Keratinocyte (primary cell): ENCODE measurements around the gene SIPA1L3. TPM values are rescaled to one million over a fixed set of nuclear protein-coding genes. Genes with fewer than 3 reads are reported as not detected.

Source experiments
- DNase-seq: peaks from one replicate; pipeline ENCODE4 v3.0.0-alpha.2; 2011; ENCODE audit warnings: low read depth, missing footprints, low spot score
- FAIRE-seq: peaks from 2 replicates; lab custom pipeline; 2011; peaks lifted over from hg19 to GRCh38; lab: Jason Lieb, UNC
- H2AFZ ChIP-seq: 2 replicates; pipeline ENCODE4 v1.6.0; 2012; ENCODE audit warnings: low read length, control low read depth, inconsistent platforms; ENCODE audit not compliant: control insufficient read depth
- H3K27ac ChIP-seq: 2 replicates; pipeline ENCODE4 v1.5.1; 2011; ENCODE audit warnings: low read length; ENCODE audit not compliant: control insufficient read depth, insufficient read depth
- H3K27me3 ChIP-seq: 3 replicates; pipeline ENCODE4 v1.6.0; 2011; ENCODE audit warnings: low read length; ENCODE audit not compliant: control insufficient read depth, insufficient read depth; ENCODE audit errors: extremely low read depth
- H3K36me3 ChIP-seq, 2 experiments: 2 replicates in 1 of 2; 3 replicates in 1 of 2; pipeline ENCODE4 v1.5.1; 2011; ENCODE audit warnings: low read length in 2 of 2, mild to moderate bottlenecking in 1 of 2; ENCODE audit not compliant: control insufficient read depth in 2 of 2, insufficient read depth in 2 of 2; ENCODE audit errors: extremely low read depth in 1 of 2
- H3K4me1 ChIP-seq: 3 replicates; pipeline ENCODE4 v1.5.1; 2011; ENCODE audit warnings: low read length; ENCODE audit not compliant: control insufficient read depth, insufficient read depth; ENCODE audit errors: extremely low read depth
- H3K4me2 ChIP-seq: 3 replicates; pipeline ENCODE4 v1.6.0; 2011; ENCODE audit warnings: low read depth, low read length; ENCODE audit not compliant: control insufficient read depth, insufficient read depth; ENCODE audit errors: extremely low read depth
- H3K4me3 ChIP-seq, 3 experiments: fragments of 200-600 bp in 1 of 3; sonication (generic) in 1 of 3; 2 replicates in 2 of 3; 3 replicates in 1 of 3; pipeline ENCODE4 v1.5.1; 2011 to 2016; ENCODE audit warnings: low read length in 3 of 3, mild to moderate bottlenecking in 3 of 3, control low read depth in 2 of 3, inconsistent platforms in 1 of 3, low read depth in 1 of 3, mixed read lengths in 1 of 3, mixed run types in 1 of 3, moderate library complexity in 1 of 3; ENCODE audit not compliant: control insufficient read depth in 2 of 3, insufficient read depth in 2 of 3; ENCODE audit errors: extremely low read depth in 1 of 3
- H3K79me2 ChIP-seq: 2 replicates; pipeline ENCODE4 v1.6.0; 2012; ENCODE audit warnings: low read length; ENCODE audit not compliant: control insufficient read depth, insufficient read depth
- H3K9ac ChIP-seq: 3 replicates; pipeline ENCODE4 v1.6.0; 2011; ENCODE audit warnings: low read length; ENCODE audit not compliant: control insufficient read depth, insufficient read depth; ENCODE audit errors: extremely low read depth
- H3K9me1 ChIP-seq: 3 replicates; pipeline ENCODE4 v1.6.0; 2011; ENCODE audit warnings: low read length; ENCODE audit not compliant: control insufficient read depth, insufficient read depth; ENCODE audit errors: extremely low read depth
- H3K9me3 ChIP-seq: 2 replicates; pipeline ENCODE4 v1.5.1; 2012; ENCODE audit warnings: low read depth, low read length; ENCODE audit not compliant: control insufficient read depth
- H4K20me1 ChIP-seq: 3 replicates; pipeline ENCODE4 v1.6.0; 2011; ENCODE audit warnings: low read length; ENCODE audit not compliant: control insufficient read depth, insufficient read depth; ENCODE audit errors: extremely low read depth
- EZH2 ChIP-seq: IDR thresholded peaks from one replicate; pipeline ENCODE4 v1.6.1; 2012; ENCODE audit warnings: inconsistent platforms, mild to moderate bottlenecking, low read length, moderate library complexity
- dilution Hi-C: fragments of 300-500 bp; cut with MboI; formaldehyde crosslinking; loops from one replicate; pipeline ENCODE4 v1.7.0; 2020; ENCODE audit warnings: low sequenced_read_pairs; ENCODE audit not compliant: extremely low pct_ligation_motif_present
- polyA plus RNA-seq, 5 experiments: library from polyadenylated mRNA; depleted of rRNA in 3 of 5; stranded (reverse) in 3 of 5; stranded (forward) in 1 of 5; unstranded in 1 of 5; fragments of >200 nt; gene quantifications; 1 replicate in 1 of 5; 2 replicates in 3 of 5; 3 replicates in 1 of 5; pipeline versions ENCODE4 v1.2.1 to v1.2.3, GENCODE V29; 2011 to 2012; ENCODE audit warnings: missing spikeins in 2 of 5, low read depth in 1 of 5, low replicate concordance in 1 of 5
- TF ChIP-seq, protein P1 (sequence below), 3 experiments: IDR thresholded peaks in 1 of 3; conservative IDR thresholded peaks in 1 of 3; optimal IDR thresholded peaks in 1 of 3; 2 replicates in 2 of 3; 3 replicates in 1 of 3; pipeline versions ENCODE3 to v1.5.1; 2011; ENCODE audit warnings: low read length in 3 of 3, mild to moderate bottlenecking in 3 of 3, moderate library complexity in 2 of 3, control low read depth in 1 of 3, inconsistent platforms in 1 of 3; ENCODE audit not compliant: insufficient read depth in 2 of 3; ENCODE audit errors: extremely low read depth in 1 of 3

SIPA1L3 gene
- polyA plus RNA-seq, 1 donor (not counting 4 experiments of a cell fraction or from before 2014, with no cell fraction given): 8.0 TPM

DNA sequence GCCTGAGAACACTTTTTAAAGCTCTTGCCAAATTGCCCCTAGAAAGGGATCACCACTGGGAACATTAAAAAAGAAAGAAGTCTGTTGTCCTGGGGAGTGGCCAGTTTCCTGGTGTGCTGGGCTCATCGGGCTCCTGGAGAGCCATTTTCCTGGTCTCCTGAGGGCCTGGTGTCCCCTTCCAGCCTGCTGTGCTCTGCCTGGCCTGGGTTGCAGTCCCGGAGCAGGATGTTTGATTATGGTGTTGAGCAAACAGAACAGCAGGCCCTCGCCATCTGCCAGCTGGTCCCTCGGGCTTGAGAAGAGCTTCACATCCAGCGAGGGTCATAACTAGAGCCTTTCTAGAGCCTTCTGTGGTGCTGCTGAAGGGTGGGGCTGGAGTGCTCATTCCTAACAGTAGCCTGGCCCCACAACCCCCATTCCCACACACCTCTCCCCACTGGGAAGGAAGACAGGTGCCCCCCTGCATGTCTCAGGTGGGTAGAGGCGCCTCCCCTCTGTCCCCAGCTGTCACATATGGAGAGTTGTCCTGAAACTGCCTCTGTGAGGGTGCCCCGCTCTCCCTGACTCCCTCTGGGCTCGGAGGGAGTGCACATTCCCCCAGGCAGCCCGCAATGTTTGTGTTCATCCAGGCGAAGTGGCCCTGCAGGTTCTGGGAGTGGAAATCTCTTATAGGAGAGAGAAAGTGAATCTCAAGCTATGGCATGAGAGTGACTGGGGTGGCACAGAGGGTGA is 151.1 kb downstream of the SIPA1L3 start:
- Histone ChIP-seq H3K9ac (no peak overlapping the region), H3K4me3 (no peak overlapping the region), H3K4me1 (peaks cover 9% of the 10 kb centered on the region), H3K27me3 (no peaks in the 10 kb centered on the region), H3K36me3 (peaks cover 0 to 1% of the 10 kb centered on the region in 2 experiments), H2AFZ (no peak overlapping the region), H3K9me1 (no peaks in the 10 kb centered on the region), H3K4me2 (no peak overlapping the region), H4K20me1 (peaks cover 1% of the 10 kb centered on the region), H3K27ac (no peak overlapping the region), H3K9me3 (no peaks in the 10 kb centered on the region), H3K79me2 (no peaks in the 10 kb centered on the region)
- DNase-seq (no peak), FAIRE-seq (no peak)
- TF ChIP-seq EZH2: no peak
- TF ChIP-seq, protein P1, sequence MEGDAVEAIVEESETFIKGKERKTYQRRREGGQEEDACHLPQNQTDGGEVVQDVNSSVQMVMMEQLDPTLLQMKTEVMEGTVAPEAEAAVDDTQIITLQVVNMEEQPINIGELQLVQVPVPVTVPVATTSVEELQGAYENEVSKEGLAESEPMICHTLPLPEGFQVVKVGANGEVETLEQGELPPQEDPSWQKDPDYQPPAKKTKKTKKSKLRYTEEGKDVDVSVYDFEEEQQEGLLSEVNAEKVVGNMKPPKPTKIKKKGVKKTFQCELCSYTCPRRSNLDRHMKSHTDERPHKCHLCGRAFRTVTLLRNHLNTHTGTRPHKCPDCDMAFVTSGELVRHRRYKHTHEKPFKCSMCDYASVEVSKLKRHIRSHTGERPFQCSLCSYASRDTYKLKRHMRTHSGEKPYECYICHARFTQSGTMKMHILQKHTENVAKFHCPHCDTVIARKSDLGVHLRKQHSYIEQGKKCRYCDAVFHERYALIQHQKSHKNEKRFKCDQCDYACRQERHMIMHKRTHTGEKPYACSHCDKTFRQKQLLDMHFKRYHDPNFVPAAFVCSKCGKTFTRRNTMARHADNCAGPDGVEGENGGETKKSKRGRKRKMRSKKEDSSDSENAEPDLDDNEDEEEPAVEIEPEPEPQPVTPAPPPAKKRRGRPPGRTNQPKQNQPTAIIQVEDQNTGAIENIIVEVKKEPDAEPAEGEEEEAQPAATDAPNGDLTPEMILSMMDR (optimal IDR thresholded peaks at IDR 0.05 in 1 of 3, IDR thresholded peaks at IDR 0.05 in 1 of 3, conservative IDR thresholded peaks at IDR 0.05 in 1 of 3; ENCODE audit: extremely low read depth in 1 of 3, insufficient read depth in 2 of 3, low read length in 3 of 3): no peak
- dilution Hi-C loops: no loop called here

DNA sequence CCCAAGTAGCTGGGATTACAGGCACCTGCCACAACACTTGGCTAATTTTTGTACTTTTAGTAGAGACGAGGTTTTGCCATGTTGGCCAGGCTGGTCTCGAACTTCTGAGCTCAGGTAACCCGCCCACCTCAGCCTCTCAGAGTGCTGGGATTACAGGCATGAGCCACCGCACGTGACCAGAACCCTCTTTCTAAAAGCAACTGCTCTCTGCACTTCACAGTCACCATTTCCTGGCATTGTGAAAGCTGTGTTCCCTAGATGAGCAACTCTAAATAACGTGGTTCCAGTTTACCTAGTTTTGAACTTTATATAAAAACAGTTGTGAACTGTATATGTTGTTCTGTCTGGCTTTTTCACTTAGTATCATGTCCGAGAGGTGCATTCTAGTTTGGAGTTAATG is 152.9 kb downstream of the SIPA1L3 start:
- no peak overlapping the region for H3K4me2 ChIP-seq
- H3K27me3 ChIP-seq: no peaks in the 10 kb centered on the region
- no peak overlapping the region for H2AFZ ChIP-seq
- no peaks in the 10 kb centered on the region for H3K9me3 ChIP-seq
- DNase-seq (no peak), FAIRE-seq (no peak)
- no peak overlapping the region for H3K27ac ChIP-seq
- dilution Hi-C loops: no loop called here
- H4K20me1 ChIP-seq: no peaks in the 10 kb centered on the region
- H3K4me3 ChIP-seq: no peak overlapping the region
- no peaks in the 10 kb centered on the region for H3K79me2 ChIP-seq
- H3K9ac ChIP-seq: no peak overlapping the region
- H3K4me1 ChIP-seq: peaks cover 9% of the 10 kb centered on the region
- no peaks in the 10 kb centered on the region for H3K9me1 ChIP-seq
- no peaks in the 10 kb centered on the region for H3K36me3 ChIP-seq
- no peak for TF ChIP-seq EZH2
- TF ChIP-seq, protein P1 (optimal IDR thresholded peaks at IDR 0.05 in 1 of 3, IDR thresholded peaks at IDR 0.05 in 1 of 3, conservative IDR thresholded peaks at IDR 0.05 in 1 of 3; ENCODE audit: extremely low read depth in 1 of 3, insufficient read depth in 2 of 3, low read length in 3 of 3): no peak
